Adrenal gland (tissue), 12 donors: ENCODE measurements around the gene OR4C45. TPM values are rescaled to one million over a fixed set of nuclear protein-coding genes. Genes with fewer than 3 reads are reported as not detected.

ENCODE experiments used
- DNase-seq, 7 donors: peaks; one replicate each; pipeline ENCODE4 v3.0.0-alpha.2; 2019 to 2020
- H3K27ac ChIP-seq, 5 donors: fragments of 200-600 bp; sonication (generic) in 4 of 5; 1 replicate in 3 of 5; 2 replicates in 2 of 5; pipeline versions ENCODE4 v1.5.1 to v1.8.0; 2016 to 2020; ENCODE audit warnings: mild to moderate bottlenecking in 1 of 5
- H3K27me3 ChIP-seq: fragments of 200-600 bp; 2 replicates; pipeline ENCODE4 v1.8.0; 2021
- H3K36me3 ChIP-seq, 2 donors: fragments of 200-600 bp; replicated peaks in 1 of 2; 1 replicate in 1 of 2; 2 replicates in 1 of 2; pipeline versions ENCODE4 v1.5.1 to v1.8.0; 2018 to 2022
- H3K4me1 ChIP-seq, 2 donors: fragments of 200-600 bp; replicated peaks in 1 of 2; 1 replicate in 1 of 2; 2 replicates in 1 of 2; pipeline versions ENCODE4 v1.5.1 to v1.8.0; 2018 to 2021
- H3K4me3 ChIP-seq, 4 donors: fragments of 200-600 bp; sonication (generic) in 3 of 4; one replicate each; pipeline ENCODE4 v1.5.1; 2016 to 2018
- H3K9me3 ChIP-seq, 3 donors: fragments of 200-600 bp; sonication (generic) in 1 of 3; replicated peaks in 1 of 3; 1 replicate in 2 of 3; 2 replicates in 1 of 3; pipeline versions ENCODE4 v1.5.1 to v1.8.0; 2016 to 2021
- POLR2A ChIP-seq, 2 donors: fragments of 450-650 bp; IDR thresholded peaks; one replicate each; pipeline ENCODE4 v1.6.1; 2017; ENCODE audit warnings: antibody characterized with exemption in 2 of 2, mild to moderate bottlenecking in 2 of 2, moderate library complexity in 1 of 2
- WGBS, 4 donors: extraction: QIAGEN DNeasy Blood & Tissue Kit in 2 of 4; methylation state at CpG; one replicate each; pipeline versions ENCODE4 v1.1.5 to v1.1.7; 2013 to 2017; 5-methylcytosine and 5-hydroxymethylcytosine counted together
- intact Hi-C, 2 donors: fragments of 100-400 bp; cut with DNase I; formaldehyde crosslinking; loops; one replicate each; pipeline versions ENCODE4 v1.14.1 to v1.15.0; 2022 to 2023
- polyA plus RNA-seq, 3 donors: library from polyadenylated mRNA; stranded (reverse); fragments of 200-250 nt in 2 of 3; fragments of 350-450 nt in 1 of 3; fragmentation: Illumina TruSeq in 1 of 3; extraction: RNeasy Lipid Tissue Mini Kit (QIAGEN cat#74804) in 1 of 3; gene quantifications; one replicate each; pipeline ENCODE4 v1.2.3, GENCODE V29; 2013 to 2014
- total RNA-seq, 9 donors: library from RNA; depleted of rRNA in 4 of 9; stranded (reverse); fragments of >200 nt in 4 of 9; fragments of 120-200 nt in 1 of 9; fragmentation: NEBNext Ultra II Directional in 1 of 9; extraction: Animal tissue kit (Norgen Biotek cat#: 25700) in 1 of 9; gene quantifications; one replicate each; pipeline versions ENCODE4 v1.1.0 to v1.2.4, GENCODE V29; 2013 to 2023
- TF ChIP-seq, protein P1 (sequence below), 6 experiments: fragments of 450-650 bp in 4 of 6; fragments of 200-600 bp in 2 of 6; sonication (generic) in 1 of 6; IDR thresholded peaks; 1 replicate in 5 of 6; 2 replicates in 1 of 6; pipeline versions ENCODE4 v1.5.1 to v1.8.0; 2016 to 2021; ENCODE audit warnings: antibody characterized with exemption in 6 of 6, mild to moderate bottlenecking in 2 of 6, moderate library complexity in 1 of 6
- donor health status: healthy with polysubstance abuse.
- donor health status: Bipolar disorder and iron deficiency.
- donor health status: DM: yes; HTN: yes; CAD: no.
- donor health status: DM: no; HTN: no; CAD: no.
- donor health status: DM: no; HTN: no; CAD: no.
- donor health status: DM: yes; HTN: yes; CAD: no.

OR4C45 gene
- total and polyA plus RNA-seq, 12 donors: not detected

DNA sequence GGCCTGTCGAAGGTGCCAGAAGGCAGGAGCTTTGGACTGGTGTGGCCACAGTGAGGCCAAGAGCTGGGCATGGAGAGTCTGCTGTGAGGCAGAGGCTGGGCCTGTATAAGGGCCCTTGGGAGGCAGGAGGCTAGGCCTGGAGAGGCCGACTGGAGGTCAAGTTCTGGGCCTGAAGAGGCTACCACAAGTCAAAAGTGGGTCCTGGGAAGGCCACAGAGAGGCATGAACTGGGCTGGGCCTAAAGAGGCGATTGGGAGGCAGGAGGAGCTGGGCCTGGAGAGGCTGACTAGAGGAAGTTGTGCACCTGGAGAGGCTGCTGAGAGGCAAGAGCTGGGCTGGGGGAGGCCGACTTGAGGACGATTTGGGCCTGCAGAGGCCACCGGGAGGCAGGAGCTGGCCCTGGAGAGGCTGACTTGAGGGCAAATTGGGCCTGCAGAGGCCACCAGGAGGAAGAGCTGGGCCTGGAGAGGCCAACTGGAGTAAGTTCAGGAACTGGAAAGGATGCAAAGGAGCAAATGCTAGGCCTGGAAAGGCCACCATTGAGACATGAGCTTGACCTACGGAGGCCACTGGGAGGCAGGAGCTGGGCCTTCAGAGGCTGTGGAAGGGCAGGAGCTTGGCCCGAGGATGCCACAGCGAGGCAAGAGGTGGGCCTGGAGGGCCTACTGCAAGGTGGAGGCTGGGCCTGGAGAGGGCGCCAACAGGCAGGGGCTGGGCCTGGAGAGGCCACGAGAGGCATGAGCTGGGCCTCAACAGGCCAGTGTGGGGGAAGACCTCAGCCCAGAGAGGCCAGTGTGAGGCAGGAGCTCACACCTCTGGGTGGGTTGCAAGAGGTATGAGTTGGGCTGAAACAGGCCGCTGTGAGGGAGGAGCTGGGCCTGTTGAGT is 39.8 kb downstream of the OR4C45 start:
- Histone ChIP-seq H3K27me3 (no peaks in the 10 kb centered on the region), H3K4me1 (no peaks in the 10 kb centered on the region), H3K27ac (no peak overlapping the region), H3K4me3 (no peak overlapping the region), H3K36me3 (no peaks in the 10 kb centered on the region), H3K9me3 (no peaks in the 10 kb centered on the region)
- DNase-seq: no peak
- intact Hi-C loops: no loop called here
- 74 to 79% (median 78%) methylated on average over 12 of the region's 12 CpGs for WGBS, 4 donors
- TF ChIP-seq POLR2A (IDR thresholded peaks at IDR 0.05): no peak
- TF ChIP-seq, protein P1, sequence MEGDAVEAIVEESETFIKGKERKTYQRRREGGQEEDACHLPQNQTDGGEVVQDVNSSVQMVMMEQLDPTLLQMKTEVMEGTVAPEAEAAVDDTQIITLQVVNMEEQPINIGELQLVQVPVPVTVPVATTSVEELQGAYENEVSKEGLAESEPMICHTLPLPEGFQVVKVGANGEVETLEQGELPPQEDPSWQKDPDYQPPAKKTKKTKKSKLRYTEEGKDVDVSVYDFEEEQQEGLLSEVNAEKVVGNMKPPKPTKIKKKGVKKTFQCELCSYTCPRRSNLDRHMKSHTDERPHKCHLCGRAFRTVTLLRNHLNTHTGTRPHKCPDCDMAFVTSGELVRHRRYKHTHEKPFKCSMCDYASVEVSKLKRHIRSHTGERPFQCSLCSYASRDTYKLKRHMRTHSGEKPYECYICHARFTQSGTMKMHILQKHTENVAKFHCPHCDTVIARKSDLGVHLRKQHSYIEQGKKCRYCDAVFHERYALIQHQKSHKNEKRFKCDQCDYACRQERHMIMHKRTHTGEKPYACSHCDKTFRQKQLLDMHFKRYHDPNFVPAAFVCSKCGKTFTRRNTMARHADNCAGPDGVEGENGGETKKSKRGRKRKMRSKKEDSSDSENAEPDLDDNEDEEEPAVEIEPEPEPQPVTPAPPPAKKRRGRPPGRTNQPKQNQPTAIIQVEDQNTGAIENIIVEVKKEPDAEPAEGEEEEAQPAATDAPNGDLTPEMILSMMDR (IDR thresholded peaks at IDR 0.05): no peak

DNA sequence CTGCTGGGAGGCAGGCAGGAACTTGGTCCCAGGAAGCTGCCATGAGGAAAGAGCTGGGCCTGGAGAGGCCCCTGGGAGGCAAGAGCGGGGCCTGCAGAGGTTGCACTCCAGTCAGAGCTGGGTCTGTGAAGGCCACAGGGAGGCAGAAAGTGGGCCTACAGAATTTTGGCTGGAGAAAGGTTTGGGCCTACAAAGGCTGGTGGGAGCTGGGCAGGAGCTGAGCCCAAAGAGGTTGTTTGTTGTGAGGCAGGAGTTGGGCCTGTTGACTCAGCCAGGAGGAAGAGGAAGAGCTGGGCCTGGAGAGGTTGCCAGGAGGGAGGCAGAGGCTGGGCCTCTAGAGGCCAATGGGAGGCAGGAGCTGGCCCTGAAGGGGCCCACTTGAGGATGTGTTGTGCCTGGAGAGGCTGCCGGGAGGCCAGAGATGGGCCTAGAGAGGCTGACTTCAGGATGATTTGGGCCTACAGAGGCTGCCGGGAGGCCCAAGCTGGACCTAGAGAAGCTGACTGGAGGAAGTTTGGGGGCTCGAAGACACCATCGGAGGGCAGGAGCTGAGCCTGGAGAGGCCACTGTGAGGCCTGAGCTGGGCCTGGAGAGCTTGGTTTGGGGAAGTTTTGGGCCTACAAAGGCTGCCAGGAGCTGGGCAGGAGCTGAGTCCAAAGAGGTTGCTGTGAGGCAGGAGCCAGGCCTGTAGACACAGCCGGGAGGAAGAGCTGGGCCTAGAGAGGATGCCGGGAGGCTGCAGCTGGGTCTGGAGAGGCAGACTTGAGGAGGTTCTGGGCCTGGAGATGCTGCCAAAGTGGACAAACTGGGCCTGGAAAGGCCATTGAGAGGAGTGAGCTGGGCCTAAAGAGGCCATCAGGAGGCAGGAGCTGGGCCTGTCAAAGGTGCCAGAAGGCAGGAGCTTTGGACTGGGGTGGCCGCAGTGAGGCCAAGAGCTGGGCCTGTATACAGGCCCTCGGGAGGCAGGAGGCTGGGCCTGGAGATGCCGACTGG is 40.7 kb downstream of the OR4C45 start:
- 81 to 90% (median 86%) methylated on average over 7 to 10 of the region's 10 CpGs for WGBS, 4 donors

DNA sequence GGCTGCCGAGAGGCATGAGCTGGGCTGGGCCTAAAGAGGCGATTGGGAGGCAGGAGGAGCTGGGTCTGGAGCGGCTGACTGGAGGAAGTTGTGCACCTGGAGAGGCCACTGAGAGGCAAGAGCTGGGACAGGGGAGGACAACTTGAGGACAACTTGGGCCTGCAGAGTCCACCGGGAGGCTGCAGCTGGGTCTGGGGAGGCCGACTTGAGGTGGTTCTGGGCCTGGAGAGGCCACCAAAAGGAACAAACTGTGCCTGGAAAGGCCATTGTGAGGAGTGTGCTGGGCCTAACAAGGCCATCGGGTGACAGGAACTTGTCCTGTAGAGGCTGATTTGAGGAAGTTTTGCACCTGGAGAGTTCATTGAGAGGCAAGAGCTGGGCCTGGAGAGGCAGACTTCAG is 41.5 kb downstream of the OR4C45 start:
- intact Hi-C loops: no loop called here
- H3K9me3 ChIP-seq: no peaks in the 10 kb centered on the region
- no peak for DNase-seq

More for the DNA sequence above, 40.7 kb downstream of the OR4C45 start:
- Histone ChIP-seq H3K27me3 (no peaks in the 10 kb centered on the region), H3K4me1 (no peaks in the 10 kb centered on the region), H3K9me3 (no peaks in the 10 kb centered on the region), H3K27ac (no peak overlapping the region), H3K36me3 (no peaks in the 10 kb centered on the region), H3K4me3 (no peak overlapping the region)
- intact Hi-C loops: no loop called here
- TF ChIP-seq POLR2A (IDR thresholded peaks at IDR 0.05): no peak
- TF ChIP-seq, protein P1 (IDR thresholded peaks at IDR 0.05): no peak
- no peak for DNase-seq

More for the DNA sequence above, 41.5 kb downstream of the OR4C45 start:
- TF ChIP-seq, protein P1 (IDR thresholded peaks at IDR 0.05): no peak
- TF ChIP-seq POLR2A (IDR thresholded peaks at IDR 0.05): no peak
- 81 to 87% (median 82%) methylated on average over 6 of the region's 6 CpGs for WGBS, 4 donors
- no peak overlapping the region for H3K4me3 ChIP-seq
- H3K36me3 ChIP-seq: no peaks in the 10 kb centered on the region
- H3K27me3 ChIP-seq: no peaks in the 10 kb centered on the region
- H3K4me1 ChIP-seq: no peaks in the 10 kb centered on the region
- H3K27ac ChIP-seq: no peak overlapping the region
